HCT116 (cell line): ENCODE data around the gene OR2T1. TPM values are rescaled to one million over a fixed set of nuclear protein-coding genes. Genes with fewer than 3 reads are reported as not detected.

Experiments
- ATAC-seq: fragments of 200-7000 bp; cut with Tn5 transposase; 2 replicates; pipeline ENCODE4 v1.9.1; 2020; ENCODE audit warnings: mild to moderate bottlenecking, moderate library complexity
- BruUV-seq: library from RNA; stranded (reverse); fragments of 400-500 nt; replicated peaks from 2 replicates; lab custom pipeline; 2021; lab: Mats Ljungman, UMichigan
- CTCF ChIA-PET: fragments of 300-600 bp; sonication (Branson Sonifier 250); formaldehyde crosslinking; loops from one replicate; lab custom pipeline; 2021; ENCODE audit warnings: antibody characterized with exemption; lab: Charles Lee
- POLR2A ChIA-PET: fragments of 300-600, 350-600 bp; sonication (Branson Sonifier 250); formaldehyde crosslinking; loops from one replicate; lab custom pipeline; 2021; ENCODE audit warnings: antibody characterized with exemption; lab: Charles Lee
- RAD21 ChIA-PET, 2 experiments: fragments of 300-600 bp; sonication (Branson Sonifier 250); formaldehyde crosslinking; loops; one replicate each; lab custom pipeline; 2023; ENCODE audit warnings: low total read pairs in 2 of 2; ENCODE audit not compliant: uncharacterized antibody in 2 of 2, unreplicated experiment in 2 of 2, low non-redundant PET in 1 of 2; lab: Charles Lee
- DNase-seq: peaks from one replicate; pipeline ENCODE4 v3.0.0-alpha.2; 2010; ENCODE audit warnings: low read depth, low spot score
- H2AFZ ChIP-seq: fragments of 200-600 bp; shearing (Covaris generic), sonication (generic); 2 replicates; pipeline ENCODE4 v1.6.1; 2017; ENCODE audit warnings: low read depth, mixed run types, mixed read lengths, antibody characterized with exemption, low read length; ENCODE audit not compliant: poor library complexity, severe bottlenecking
- H3K27ac ChIP-seq: 2 replicates; pipeline ENCODE4 v1.5.1; 2012; ENCODE audit warnings: low read depth, low read length
- H3K27me3 ChIP-seq: fragments of 200-600 bp; sonication (generic); 2 replicates; pipeline ENCODE4 v1.6.1; 2016; ENCODE audit warnings: mixed run types, low read length, mixed read lengths; ENCODE audit not compliant: insufficient read depth
- H3K36me3 ChIP-seq, 2 experiments: fragments of 200-500 bp in 1 of 2; fragments of 200-600 bp in 1 of 2; sonication (Bioruptor generic) in 1 of 2; sonication (generic) in 1 of 2; 2 replicates each; pipeline versions ENCODE4 v1.5.1 to v1.6.1; 2014 to 2016; ENCODE audit warnings: low read length in 2 of 2, inconsistent platforms in 1 of 2, mixed read lengths in 1 of 2, mixed run types in 1 of 2; ENCODE audit not compliant: insufficient read depth in 2 of 2, control insufficient read depth in 1 of 2
- H3K4me1 ChIP-seq, 2 experiments: fragments of 200-600 bp in 1 of 2; sonication (generic) in 1 of 2; 2 replicates each; pipeline versions ENCODE4 v1.5.1 to v1.6.1; 2012 to 2017; ENCODE audit warnings: low read length in 2 of 2, inconsistent platforms in 1 of 2, mild to moderate bottlenecking in 1 of 2, mixed read lengths in 1 of 2, mixed run types in 1 of 2, moderate library complexity in 1 of 2; ENCODE audit not compliant: insufficient read depth in 2 of 2, control insufficient read depth in 1 of 2
- H3K4me2 ChIP-seq: fragments of 200-600 bp; sonication (generic); 2 replicates; pipeline ENCODE4 v1.6.1; 2017; ENCODE audit warnings: mixed run types, low read length, mixed read lengths
- H3K4me3 ChIP-seq, 2 experiments: fragments of 200-600 bp in 1 of 2; sonication (generic) in 1 of 2; replicated peaks in 1 of 2; 2 replicates each; pipeline ENCODE4 v1.5.1; 2011 to 2016; ENCODE audit warnings: low read length in 2 of 2, control low read depth in 1 of 2, low read depth in 1 of 2, mild to moderate bottlenecking in 1 of 2, mixed read lengths in 1 of 2, mixed run types in 1 of 2
- H3K79me2 ChIP-seq: fragments of 200-600 bp; sonication (generic); 2 replicates; pipeline ENCODE4 v1.6.1; 2017; ENCODE audit warnings: mild to moderate bottlenecking, mixed run types, low read length, moderate library complexity, mixed read lengths; ENCODE audit not compliant: insufficient read depth
- H3K9ac ChIP-seq: fragments of 200-600 bp; sonication (generic); 2 replicates; pipeline ENCODE4 v1.6.1; 2016; ENCODE audit warnings: low read length, mixed read lengths
- H3K9me2 ChIP-seq: fragments of 200-600 bp; sonication (generic), shearing (Covaris generic); 2 replicates; pipeline ENCODE4 v1.6.1; 2017; ENCODE audit warnings: mixed run types, mild to moderate bottlenecking, moderate library complexity; ENCODE audit not compliant: insufficient read depth
- H3K9me3 ChIP-seq, 2 experiments: fragments of 200-500 bp in 1 of 2; fragments of 200-600 bp in 1 of 2; sonication (Bioruptor generic) in 1 of 2; sonication (generic) in 1 of 2; 2 replicates each; pipeline ENCODE4 v1.6.1; 2014 to 2017; ENCODE audit warnings: low read length in 2 of 2, mixed read lengths in 2 of 2, inconsistent platforms in 1 of 2, low read depth in 1 of 2, mild to moderate bottlenecking in 1 of 2, mixed run types in 1 of 2, moderate library complexity in 1 of 2; ENCODE audit not compliant: control insufficient read depth in 1 of 2, insufficient read depth in 1 of 2
- H4K20me1 ChIP-seq: fragments of 200-600 bp; sonication (generic), shearing (Covaris generic); 2 replicates; pipeline ENCODE4 v1.6.1; 2017; ENCODE audit warnings: mixed run types, mild to moderate bottlenecking, moderate library complexity; ENCODE audit not compliant: insufficient read depth
- CBX3 ChIP-seq: IDR thresholded peaks from 2 replicates; pipeline ENCODE4 v1.6.1; 2012; ENCODE audit warnings: low read depth
- EZH2 ChIP-seq: fragments of 200-600 bp; sonication (generic); IDR thresholded peaks from 2 replicates; pipeline ENCODE4 v1.6.1; 2017; ENCODE audit warnings: antibody characterized with exemption, mixed run types
- FOSL1 ChIP-seq: IDR thresholded peaks from 2 replicates; pipeline ENCODE4 v1.6.1; 2012; ENCODE audit warnings: low read depth
- RAD21 ChIP-seq: IDR thresholded peaks from 2 replicates; pipeline ENCODE4 v1.6.1; 2012; ENCODE audit warnings: low read depth, mild to moderate bottlenecking
- TCF7L2 ChIP-seq: IDR thresholded peaks from 2 replicates; pipeline ENCODE4 v1.7.0; 2011; ENCODE audit warnings: borderline replicate concordance, inconsistent platforms; ENCODE audit not compliant: insufficient read depth, insufficient read length; ENCODE audit errors: extremely low read depth
- intact Hi-C: fragments of 100-400 bp; cut with micrococcal nuclease; formaldehyde crosslinking; loops from 2 replicates; pipeline ENCODE4 v1.10.0; 2022
- total RNA-seq: library from RNA; stranded (reverse); gene quantifications from one replicate; pipeline ENCODE4 v1.2.1, GENCODE V29; 2021; ENCODE audit not compliant: unreplicated experiment

OR2T1 gene
- total RNA-seq, 1 experiment from 2014 or later, result not detected

GRCh38 chr1:248372394-248372793 is 30.5 kb upstream of the OR2T1 start:
- Histone ChIP-seq H2AFZ (no peak overlapping the region), H3K27me3 (no peaks in the 10 kb centered on the region), H3K9me3 (peaks cover 8 to 26% of the 10 kb centered on the region in 2 experiments; a peak in 2 of 4 replicates), H3K79me2 (no peaks in the 10 kb centered on the region), H3K9me2 (no peaks in the 10 kb centered on the region), H3K27ac (no peak overlapping the region), H3K4me2 (no peak overlapping the region), H3K9ac (no peak overlapping the region), H4K20me1 (no peaks in the 10 kb centered on the region), H3K4me1 (no peaks in the 10 kb centered on the region), H3K36me3 (no peaks in the 10 kb centered on the region), H3K4me3 (no peak overlapping the region)
- no TSS peak for BruUV-seq
- RAD21 ChIA-PET, result no interaction called here
- CTCF ChIA-PET, result no interaction called here
- no peak for TF ChIP-seq FOSL1
- POLR2A ChIA-PET, result no interaction called here
- ATAC-seq (no peak), DNase-seq (no peak)
- intact Hi-C loops, result no loop called here

DNA sequence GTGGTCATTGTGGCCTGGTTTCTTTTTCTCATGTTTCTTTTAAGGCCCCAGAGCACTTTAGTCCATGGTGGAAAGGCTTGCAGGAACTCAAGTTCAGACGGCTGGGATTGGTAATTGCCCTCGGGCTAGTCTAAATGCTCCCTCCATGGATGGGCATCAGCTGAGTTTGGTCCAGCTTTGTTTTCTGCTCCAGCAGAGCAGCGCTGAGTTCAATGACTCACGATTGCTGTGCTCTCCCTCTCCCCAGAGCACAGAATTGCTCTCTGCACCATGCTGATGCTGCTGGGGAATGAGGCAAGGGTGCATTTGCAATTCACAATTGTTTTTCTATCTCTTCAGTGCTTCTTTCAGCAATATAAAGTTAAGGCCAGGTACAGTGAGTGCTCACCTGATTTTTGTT is 29.1 kb upstream of the OR2T1 start:
- ATAC-seq (no peak), DNase-seq (no peak)
- RAD21 ChIA-PET, result no interaction called here
- Histone ChIP-seq H3K4me3 (no peak overlapping the region), H3K36me3 (no peaks in the 10 kb centered on the region), H3K27me3 (no peaks in the 10 kb centered on the region), H3K9me3 (peaks cover 5 to 21% of the 10 kb centered on the region in 2 experiments; a peak in 2 of 4 replicates), H3K9ac (no peak overlapping the region), H4K20me1 (no peaks in the 10 kb centered on the region), H3K4me2 (no peak overlapping the region), H3K27ac (no peak overlapping the region), H3K9me2 (no peaks in the 10 kb centered on the region), H3K79me2 (no peaks in the 10 kb centered on the region), H3K4me1 (no peaks in the 10 kb centered on the region)
- POLR2A ChIA-PET, result no interaction called here
- CTCF ChIA-PET, result no interaction called here
- no TSS peak for BruUV-seq
- TF ChIP-seq CBX3, result no peak
- no peak for TF ChIP-seq EZH2
- no peak for TF ChIP-seq RAD21
- no peak for TF ChIP-seq TCF7L2
- TF ChIP-seq, all 23 proteins: peak for 0
- intact Hi-C loops, result no loop called here
- H2AFZ ChIP-seq, result no peak overlapping the region
